Erythroblast (primary cell): ENCODE data around the gene ATMIN.
A peak's percentile ranks its signal among the peaks of the same experiment; 100 is the strongest.

Experiments used
- DNase-seq, 2 experiments: peaks; one replicate each; lab custom pipeline; 2025; lab: John Stamatoyannopoulos, UW
- GATA1 ChIP-seq: IDR thresholded peaks from 2 replicates; pipeline ENCODE4 v1.6.1; 2011; ENCODE audit warnings: low read depth, mild to moderate bottlenecking, control low read depth, low read length, moderate library complexity
- POLR2A ChIP-seq: IDR thresholded peaks from 2 replicates; pipeline ENCODE4 v1.6.1; 2011; ENCODE audit warnings: mild to moderate bottlenecking, low read length

ATMIN gene

DNA sequence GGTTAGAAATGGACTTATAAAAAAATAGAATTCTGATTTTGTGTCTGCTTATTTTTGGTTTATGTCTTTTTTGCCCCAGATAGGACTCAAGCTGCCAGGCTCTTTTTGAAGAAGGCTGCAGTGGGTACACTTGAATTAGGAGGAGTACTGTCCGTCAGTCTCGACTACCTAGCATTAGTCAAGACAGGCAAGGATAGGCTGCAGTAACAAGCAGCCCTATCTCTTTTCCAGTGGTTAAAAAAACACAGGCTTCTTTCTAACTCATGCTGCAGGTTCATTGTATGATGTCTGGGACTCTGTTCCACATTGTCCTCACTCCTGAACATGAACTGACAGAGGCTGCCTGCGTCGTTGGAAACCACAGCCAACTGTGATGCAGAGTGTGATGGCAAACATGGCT, 33.4 kb downstream of the ATMIN start:
- no peak for DNase-seq
- no peak for TF ChIP-seq POLR2A
- no peak for TF ChIP-seq GATA1

DNA sequence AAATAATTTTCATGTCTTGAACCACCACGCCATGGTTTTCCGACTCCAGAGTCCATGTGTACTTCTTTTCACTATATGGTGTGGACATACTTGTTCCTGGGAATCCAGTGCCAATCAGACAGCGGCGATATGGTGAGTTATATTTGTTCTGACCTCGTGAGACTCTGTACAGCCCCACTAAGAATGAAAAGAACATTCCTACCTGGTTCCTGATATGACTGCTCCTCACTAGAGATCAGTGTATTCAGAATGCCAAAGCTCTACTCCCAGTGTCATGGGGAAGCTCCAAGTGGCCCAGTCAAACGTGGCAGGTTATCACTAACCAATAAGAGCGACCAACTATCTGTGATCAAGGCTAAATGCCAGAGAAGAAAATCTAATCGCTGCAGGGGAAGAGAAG, 35.3 kb downstream of the ATMIN start:
- TF ChIP-seq POLR2A = no peak
- no peak for TF ChIP-seq GATA1
- no peak for DNase-seq

DNA sequence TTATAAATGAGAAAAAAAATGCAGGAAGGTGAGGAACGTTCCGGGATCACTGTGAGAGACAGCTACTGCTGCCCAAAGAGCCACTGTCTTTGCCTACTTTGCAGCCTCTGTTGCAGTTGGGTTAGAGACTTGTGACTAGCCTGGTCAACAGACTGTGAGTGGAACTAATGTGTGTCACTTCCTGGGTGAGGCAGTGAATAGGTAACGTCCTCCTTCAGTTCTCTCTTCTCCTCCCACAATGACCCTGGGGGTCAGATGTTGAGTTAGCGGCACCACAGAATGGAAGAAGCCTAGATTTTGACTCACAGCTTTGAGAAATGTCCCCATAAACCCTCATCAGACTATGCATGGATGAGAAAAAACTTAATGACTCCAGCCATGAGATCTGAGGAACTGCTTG, 36.2 kb downstream of the ATMIN start:
- no peak for TF ChIP-seq GATA1
- TF ChIP-seq POLR2A = no peak
- no peak for DNase-seq

DNA sequence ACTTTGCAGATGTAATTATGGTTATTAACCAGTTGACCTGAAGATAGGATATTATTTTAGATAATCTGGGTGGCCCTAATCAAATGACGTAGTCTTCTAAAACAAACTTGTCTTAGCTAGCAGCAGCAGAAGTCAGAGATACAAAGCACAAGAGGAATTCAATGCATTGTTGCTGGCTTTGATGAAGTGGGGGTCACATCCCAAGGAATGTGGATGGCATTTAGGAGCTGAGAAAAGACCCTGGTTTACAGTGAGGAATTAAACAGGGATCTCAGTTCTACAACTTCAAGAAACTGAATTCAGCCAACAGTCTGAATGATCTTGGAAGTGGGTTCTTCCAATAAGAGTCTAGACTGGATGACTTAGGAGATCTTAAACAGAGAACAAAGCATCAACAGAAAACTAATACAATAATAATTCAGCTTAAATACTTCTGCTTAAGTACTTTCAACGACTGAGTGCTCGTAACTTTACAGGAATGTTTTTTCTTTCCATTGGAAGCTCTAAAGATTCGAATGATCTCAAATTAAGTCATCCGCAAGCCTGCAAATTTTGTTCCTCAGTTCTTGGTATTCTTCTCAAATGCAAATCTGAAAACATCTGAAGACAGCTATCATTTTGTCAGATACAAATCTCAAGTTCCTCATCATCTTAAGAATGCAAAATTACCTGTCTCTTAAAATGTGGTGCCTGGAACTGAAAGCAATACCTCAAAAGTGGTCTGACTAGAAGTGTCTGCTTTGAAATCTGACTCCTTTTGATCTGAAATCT, 38.1 kb downstream of the ATMIN start:
- no peak for TF ChIP-seq POLR2A
- no peak for TF ChIP-seq GATA1
- no peak for DNase-seq

DNA sequence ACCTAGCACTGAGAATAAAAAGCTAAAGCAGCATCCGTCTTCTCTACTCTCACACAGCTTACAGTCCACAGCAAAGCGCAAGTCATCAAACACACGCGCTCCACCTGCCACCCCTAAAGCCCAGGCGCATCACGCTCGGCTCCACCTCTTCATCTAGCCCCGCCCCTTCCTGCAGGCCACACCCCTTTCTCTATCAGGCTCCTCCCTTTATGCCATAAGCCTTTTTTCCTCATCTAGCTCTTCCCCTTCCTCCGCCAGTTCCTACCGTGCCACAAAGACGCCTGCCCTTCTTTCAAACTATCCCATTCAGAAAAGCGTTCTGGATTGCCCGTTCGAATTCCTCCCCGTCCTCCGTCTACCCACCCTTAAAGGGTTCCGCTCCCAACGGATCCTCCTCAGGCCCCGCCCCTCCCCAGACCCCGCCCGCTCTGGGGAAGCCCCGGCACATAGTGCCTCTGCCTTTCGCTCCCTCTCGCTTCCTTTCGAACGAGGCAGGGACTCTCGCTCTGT, 41.0 kb downstream of the ATMIN start:
- TF ChIP-seq GATA1 = no peak
- TF ChIP-seq POLR2A = no peak

DNA sequence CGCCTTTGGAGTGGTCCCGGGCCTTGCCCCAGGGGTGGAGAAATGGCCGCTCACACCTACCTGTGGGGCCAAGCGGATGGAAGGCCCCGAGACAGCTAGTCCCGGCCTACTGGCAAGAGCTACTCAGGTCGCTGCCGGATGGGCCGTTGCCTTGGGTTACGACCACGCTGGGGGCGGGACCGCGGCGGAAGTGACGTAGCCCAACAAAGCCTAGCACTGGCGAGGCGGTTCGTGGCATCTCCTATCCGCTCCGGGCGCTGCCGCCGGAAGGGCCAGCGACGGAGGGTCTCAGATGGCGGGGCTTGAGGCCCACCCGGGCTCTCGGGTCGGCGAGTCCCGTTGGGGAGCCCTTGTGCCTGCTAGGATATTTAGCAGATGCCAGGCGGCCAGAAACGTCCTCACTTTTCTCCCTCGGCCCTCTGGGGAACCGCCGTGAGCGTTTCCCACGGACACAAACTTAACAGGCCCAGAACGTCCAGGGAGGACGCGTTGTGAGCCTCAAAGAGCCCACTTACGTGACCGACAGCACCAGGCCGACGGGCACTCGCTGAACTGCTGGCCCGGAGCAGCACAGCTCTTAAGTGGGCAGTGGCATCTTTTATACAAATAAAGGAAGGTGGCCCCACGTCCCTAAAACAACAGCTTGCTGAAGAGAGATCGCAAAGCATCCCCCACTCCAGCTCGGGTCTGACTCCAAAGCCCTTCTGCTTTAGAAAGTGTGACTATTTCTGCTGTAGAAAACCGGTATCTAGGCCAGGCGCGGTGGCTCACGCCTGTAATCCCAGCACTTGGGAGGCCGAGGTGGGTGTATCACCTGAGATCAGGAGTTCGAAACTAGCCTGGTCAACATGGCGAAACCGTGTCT, 41.7 kb downstream of the ATMIN start, which contains the start of gene C16orf46:
Gene C16orf46 (minus strand): TSS at position 163 of the 865 bp plus-strand sequence. CDS start 13,283 bp downstream, outside the sequence.
- DNase-seq = peak; percentile 97

More for the DNA sequence above, 41.0 kb downstream of the ATMIN start:
- DNase-seq = peak; percentile 91 to 96

DNA sequence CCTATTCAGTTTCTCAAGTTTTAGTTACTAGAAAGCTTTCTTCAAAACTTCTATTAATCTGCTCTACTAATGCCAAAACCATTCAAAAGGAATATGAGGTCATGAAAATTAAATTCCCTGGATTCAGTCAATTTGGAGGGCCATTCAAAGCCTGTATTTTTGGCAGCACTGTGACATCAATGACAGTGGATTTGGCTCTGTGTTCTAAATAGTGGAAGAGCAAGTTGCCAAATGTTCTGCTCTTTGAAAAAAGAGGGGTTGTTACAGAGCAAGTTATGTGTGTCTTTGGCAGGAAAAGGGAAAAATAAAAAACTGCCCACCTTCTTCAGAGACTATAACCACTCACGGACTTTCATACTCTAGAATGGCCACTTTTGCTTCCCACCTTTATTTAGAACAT, 44.6 kb downstream of the ATMIN start:
- TF ChIP-seq POLR2A (no peak), GATA1 (no peak)
- no peak for DNase-seq

More for the DNA sequence above, 41.7 kb downstream of the ATMIN start, which contains the start of gene C16orf46:
- TF ChIP-seq POLR2A (peak; percentile 91), GATA1 (no peak)

DNA sequence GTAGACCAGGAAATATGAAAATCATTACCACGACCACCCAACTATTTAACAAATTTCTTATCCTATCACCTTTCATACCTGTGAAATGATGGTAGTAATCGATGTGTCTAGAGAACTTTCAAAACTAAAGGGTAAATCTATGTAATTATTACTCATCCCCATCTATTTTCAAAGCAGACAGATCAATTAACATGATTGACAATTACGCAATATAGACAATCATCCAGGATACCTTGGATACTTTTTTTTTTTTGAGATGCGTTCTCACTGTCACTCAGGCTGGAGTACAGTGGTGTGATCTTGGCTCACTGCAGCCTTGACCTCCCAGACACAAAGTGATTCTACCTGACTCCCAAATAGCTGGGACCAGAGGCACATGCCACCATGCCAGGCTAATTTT, 45.4 kb downstream of the ATMIN start:
- no peak for TF ChIP-seq GATA1
- no peak for TF ChIP-seq POLR2A
- no peak for DNase-seq

DNA sequence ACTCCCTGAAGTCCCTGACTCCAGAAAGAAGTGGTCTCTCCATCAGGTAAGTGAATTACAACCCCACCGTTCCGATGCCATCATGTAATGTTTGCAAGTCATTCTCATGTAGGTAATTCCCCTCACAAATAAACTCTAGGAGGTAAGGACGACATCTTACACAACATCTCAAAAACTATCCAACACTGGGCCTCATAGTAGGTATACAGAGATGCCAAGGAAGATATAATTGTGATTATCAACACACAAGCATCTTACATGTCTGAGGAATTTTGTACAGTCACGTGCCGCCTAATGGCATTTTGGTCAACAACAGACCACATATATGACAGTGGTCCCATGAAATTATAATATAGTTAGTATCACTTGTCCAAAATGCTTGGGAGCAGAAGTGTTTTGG, 53.2 kb downstream of the ATMIN start:
- DNase-seq = no peak
- TF ChIP-seq GATA1 (no peak), POLR2A (no peak)

DNA sequence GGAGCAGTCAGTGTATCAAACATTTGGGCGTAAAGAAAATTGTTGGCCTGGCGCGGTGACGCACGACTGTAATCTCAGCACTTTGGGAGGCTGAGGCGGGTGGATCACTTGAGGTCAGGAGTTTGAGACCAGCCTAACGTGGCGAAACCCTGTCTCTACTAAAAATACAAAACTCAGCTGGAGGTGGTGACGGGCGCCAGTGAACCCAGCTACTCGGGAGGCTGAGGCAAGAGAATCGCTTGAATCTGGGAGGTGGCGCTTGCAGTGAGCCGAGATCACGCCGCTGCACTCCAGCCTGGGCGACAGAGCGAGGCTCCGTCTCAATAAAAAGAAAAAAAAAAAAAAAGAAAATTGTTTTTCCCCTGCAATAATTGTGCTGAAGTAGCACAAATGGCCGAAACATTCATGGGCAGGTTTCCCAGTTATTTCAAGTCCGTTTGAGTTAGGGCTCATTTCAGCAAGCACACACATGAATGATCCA, 59.2 kb downstream of the ATMIN start:
- DNase-seq = no peak
- no peak for TF ChIP-seq POLR2A
- no peak for TF ChIP-seq GATA1

DNA sequence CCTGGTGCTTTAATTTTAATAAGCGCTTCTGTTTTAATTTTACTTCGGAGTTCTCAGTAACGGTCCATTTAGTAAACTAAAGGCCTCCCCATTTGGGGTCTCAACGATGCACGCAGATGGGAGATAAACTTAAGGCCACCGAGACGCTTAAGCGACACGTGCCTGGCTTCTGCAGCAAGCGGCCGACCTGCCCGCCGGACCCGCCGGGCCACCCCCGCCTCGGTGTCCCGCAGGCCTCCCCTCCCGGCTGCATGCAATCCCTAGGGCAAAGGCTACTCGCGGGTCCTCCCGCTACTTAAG, 60.0 kb downstream of the ATMIN start:
- TF ChIP-seq GATA1 (no peak), POLR2A (no peak)
- DNase-seq = no peak

DNA sequence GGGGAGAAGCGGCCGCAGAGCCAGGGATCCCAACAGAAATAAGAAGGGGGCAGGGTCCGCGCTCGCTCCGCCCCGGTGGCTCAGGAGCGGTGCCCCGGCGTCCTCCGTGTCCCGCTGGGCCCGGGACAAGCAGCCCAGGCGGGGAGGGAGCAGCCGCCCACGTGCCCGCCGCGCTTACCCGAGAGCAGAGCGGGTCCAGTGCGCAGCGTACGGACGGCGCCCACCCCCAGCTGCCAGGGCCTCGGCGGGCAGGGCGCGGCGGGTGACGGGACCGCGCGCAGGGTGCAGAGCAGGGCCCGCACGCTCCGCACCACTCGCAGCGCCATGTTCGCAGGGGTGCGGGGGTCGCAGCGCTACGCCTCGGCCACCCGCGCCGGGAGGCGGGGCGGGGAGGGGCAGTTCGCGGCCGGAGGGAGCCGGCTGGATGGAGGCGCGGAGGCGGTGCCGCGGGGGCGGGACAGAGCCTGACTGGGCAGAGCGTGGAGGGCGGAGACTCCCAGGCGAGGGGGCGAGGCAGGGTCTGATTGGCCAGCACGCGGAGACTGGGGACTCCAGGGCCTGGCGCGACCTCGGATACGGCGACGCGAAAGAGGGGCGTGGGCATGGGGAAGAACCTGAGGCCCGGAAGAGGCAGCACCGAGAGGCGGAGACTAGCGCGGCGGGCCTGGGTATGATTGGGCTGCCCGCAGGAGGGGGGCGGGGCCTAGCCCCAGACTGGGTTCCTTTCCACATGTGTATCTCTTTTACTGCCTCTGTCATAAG, 60.5 kb downstream of the ATMIN start, which contains the start of gene GCSH:
Gene GCSH (minus strand): TSS at position 443 of the 762 bp plus-strand sequence. CDS start 117 bp downstream, at position 326.
- peak; percentile 40 for TF ChIP-seq POLR2A
- TF ChIP-seq GATA1 = no peak
- DNase-seq = peak; percentile 99

DNA sequence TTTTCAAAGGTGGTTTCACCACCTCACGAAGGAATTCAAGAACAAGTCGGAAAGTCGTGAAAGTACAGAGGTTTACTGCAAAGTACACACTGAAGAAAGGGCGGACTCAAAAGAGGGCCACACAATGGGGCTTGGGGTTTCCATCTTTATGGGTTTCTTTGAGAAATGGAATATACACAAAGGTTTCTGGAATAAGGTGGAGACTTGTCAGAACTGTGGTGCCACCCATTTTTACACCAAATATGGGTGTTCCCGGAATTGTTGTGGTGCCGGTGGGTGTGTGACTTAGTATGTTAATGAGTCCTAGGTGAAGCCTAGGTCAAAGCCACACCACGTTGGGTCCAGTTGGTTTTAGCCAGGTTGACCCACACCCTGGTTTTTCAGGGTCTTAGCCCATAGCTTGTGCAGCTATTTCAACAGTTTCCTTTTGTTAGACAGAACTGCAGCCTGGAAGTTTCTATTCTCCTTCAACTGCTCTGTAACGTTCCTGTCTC, 61.1 kb downstream of the ATMIN start:
- DNase-seq = no peak
- TF ChIP-seq POLR2A (no peak), GATA1 (no peak)
